Liver (tissue), 9 donors: Measurements from ENCODE around the gene CNP. TPM values are rescaled to one million over a fixed set of nuclear protein-coding genes. Genes with fewer than 3 reads are reported as not detected.

Source experiments
- DNase-seq: peaks from one replicate; pipeline ENCODE4 v3.0.0-alpha.2; 2017; ENCODE audit warnings: low spot score
- H3K27ac ChIP-seq, 2 donors: one replicate each; pipeline ENCODE4 v1.7.0; 2013; ENCODE audit warnings: inconsistent platforms in 2 of 2, low read length in 2 of 2, control low read depth in 1 of 2, low read depth in 1 of 2, mild to moderate bottlenecking in 1 of 2
- H3K27me3 ChIP-seq, 4 donors: one replicate each; pipeline versions ENCODE4 v1.6.1 to v1.7.0; 2013; ENCODE audit warnings: low read length in 3 of 4, inconsistent platforms in 1 of 4, mild to moderate bottlenecking in 1 of 4, moderate library complexity in 1 of 4; ENCODE audit not compliant: control insufficient read depth in 4 of 4, insufficient read depth in 4 of 4
- H3K36me3 ChIP-seq, 4 donors: one replicate each; pipeline versions ENCODE4 v1.6.1 to v1.7.0; 2013; ENCODE audit warnings: low read length in 3 of 4, mild to moderate bottlenecking in 3 of 4, low read depth in 1 of 4, moderate library complexity in 1 of 4; ENCODE audit not compliant: control insufficient read depth in 4 of 4, insufficient read depth in 3 of 4
- H3K4me1 ChIP-seq, 4 donors: one replicate each; pipeline versions ENCODE4 v1.6.1 to v1.7.0; 2013; ENCODE audit warnings: low read length in 3 of 4, mild to moderate bottlenecking in 3 of 4, moderate library complexity in 1 of 4; ENCODE audit not compliant: control insufficient read depth in 4 of 4, insufficient read depth in 4 of 4
- H3K4me3 ChIP-seq, 3 donors: one replicate each; pipeline versions ENCODE4 v1.6.1 to v1.7.0; 2013; ENCODE audit warnings: low read length in 3 of 3, control low read depth in 1 of 3, low read depth in 1 of 3, mild to moderate bottlenecking in 1 of 3
- H3K9ac ChIP-seq, 2 donors: one replicate each; pipeline ENCODE4 v1.7.0; 2013; ENCODE audit warnings: low read length in 2 of 2, mild to moderate bottlenecking in 2 of 2, moderate library complexity in 2 of 2, control low read depth in 1 of 2, low read depth in 1 of 2
- H3K9me3 ChIP-seq, 4 donors: one replicate each; pipeline versions ENCODE4 v1.6.1 to v1.7.0; 2013; ENCODE audit warnings: low read length in 3 of 4; ENCODE audit not compliant: control insufficient read depth in 4 of 4
- ATF3 ChIP-seq: IDR thresholded peaks from 2 replicates; pipeline ENCODE4 v1.6.1; 2016; ENCODE audit warnings: antibody characterized with exemption
- CTCF ChIP-seq: fragments of 150-350 bp; IDR thresholded peaks from 2 replicates; pipeline ENCODE4 v1.5.1; 2017; ENCODE audit warnings: improper control_type of control experiment, low read depth, low read length; ENCODE audit not compliant: missing input control
- FOXA1 ChIP-seq: IDR thresholded peaks from 2 replicates; pipeline ENCODE4 v1.6.1; 2016; ENCODE audit warnings: antibody characterized with exemption
- FOXA2 ChIP-seq: IDR thresholded peaks from 2 replicates; pipeline ENCODE4 v1.6.1; 2016; ENCODE audit warnings: antibody characterized with exemption
- GABPA ChIP-seq, 2 donors: IDR thresholded peaks in 1 of 2; conservative IDR thresholded peaks in 1 of 2; 2 replicates each; pipeline ENCODE4 v1.6.1; 2016; ENCODE audit warnings: antibody characterized with exemption in 2 of 2, mild to moderate bottlenecking in 1 of 2, moderate library complexity in 1 of 2
- HNF4A ChIP-seq, 2 donors: conservative IDR thresholded peaks; 2 replicates each; pipeline ENCODE4 v1.6.1; 2016; ENCODE audit warnings: antibody characterized with exemption in 2 of 2, mild to moderate bottlenecking in 2 of 2
- HNF4G ChIP-seq: IDR thresholded peaks from 2 replicates; pipeline ENCODE4 v1.6.1; 2016; ENCODE audit warnings: antibody characterized with exemption
- JUND ChIP-seq, 2 donors: IDR thresholded peaks; 2 replicates each; pipeline ENCODE4 v1.6.1; 2016; ENCODE audit warnings: antibody characterized with exemption in 2 of 2
- MAX ChIP-seq: IDR thresholded peaks from 2 replicates; pipeline ENCODE4 v1.6.1; 2016; ENCODE audit warnings: antibody characterized with exemption
- NR2F2 ChIP-seq: IDR thresholded peaks from 2 replicates; pipeline ENCODE4 v1.6.1; 2016; ENCODE audit warnings: antibody characterized with exemption
- RAD21 ChIP-seq, 2 donors: IDR thresholded peaks; 2 replicates each; pipeline ENCODE4 v1.6.1; 2016; ENCODE audit warnings: antibody characterized with exemption in 2 of 2, mild to moderate bottlenecking in 2 of 2
- REST ChIP-seq: IDR thresholded peaks from 2 replicates; pipeline ENCODE4 v1.6.1; 2016; ENCODE audit warnings: antibody characterized with exemption, mild to moderate bottlenecking
- RXRA ChIP-seq, 2 donors: IDR thresholded peaks; 2 replicates each; pipeline ENCODE4 v1.6.1; 2017 to 2018; ENCODE audit warnings: antibody characterized with exemption in 2 of 2, mild to moderate bottlenecking in 1 of 2
- SP1 ChIP-seq: IDR thresholded peaks from 2 replicates; pipeline ENCODE4 v1.6.1; 2018; ENCODE audit warnings: antibody characterized with exemption, mild to moderate bottlenecking
- TAF1 ChIP-seq: conservative IDR thresholded peaks from 2 replicates; pipeline ENCODE4 v1.6.1; 2016; ENCODE audit warnings: antibody characterized with exemption, mild to moderate bottlenecking
- YY1 ChIP-seq: IDR thresholded peaks from 2 replicates; pipeline ENCODE4 v1.6.1; 2016; ENCODE audit warnings: antibody characterized with exemption, mild to moderate bottlenecking
- ZBTB33 ChIP-seq: IDR thresholded peaks from 2 replicates; pipeline ENCODE4 v1.6.1; 2016; ENCODE audit warnings: antibody characterized with exemption
- WGBS: extraction: QIAGEN DNeasy Blood & Tissue Kit; methylation state at CpG from one replicate; pipeline ENCODE4 v1.1.7; 2013; 5-methylcytosine and 5-hydroxymethylcytosine counted together
- polyA plus RNA-seq, 2 donors: library from polyadenylated mRNA; stranded (reverse) in 1 of 2; unstranded in 1 of 2; fragments of 200-250 nt in 1 of 2; fragments of >200 nt in 1 of 2; fragmentation: Nextera tagmentation in 1 of 2; extraction: Ambion mirVana in 1 of 2; gene quantifications; one replicate each; pipeline versions ENCODE4 v1.2.1 to v1.2.3, GENCODE V29; 2013 to 2015
- total RNA-seq, 2 donors: library from RNA; depleted of rRNA; stranded (reverse); fragments of >200 nt; gene quantifications; one replicate each; pipeline ENCODE4 v1.2.3, GENCODE V29; 2014
- donor health status: healthy.
- donor health status: healthy.
- donor health status: healthy.
- donor health status: healthy.
- donor health status: healthy.

CNP gene
- total and polyA plus RNA-seq, 4 donors = 25.3 to 38.3 (median 30.2) TPM

- TF ChIP-seq ATF3 (peak; percentile 82), FOXA2 (no peak), HNF4A (conservative IDR thresholded peaks at IDR 0.05) (peak; percentile 76 to 78)
These were observed 46.6 kb upstream of the CNP start (continued) for GRCh38 chr17:41919840-41920579.

- H3K4me1 ChIP-seq = peaks cover 8 to 29% (median 19%) of the 10 kb centered on the region in 4 donors
- 96% methylated on average over 5 of the region's 5 CpGs for WGBS
These were observed 46.0 kb upstream of the CNP start for GRCh38 chr17:41920580-41920955.

GRCh38 chr17:41925991-41926590 is 40.5 kb upstream of the CNP start:
- Histone ChIP-seq H3K9ac (no peak overlapping the region), H3K4me3 (no peak overlapping the region), H3K4me1 (peaks cover 0 to 6% (median 1%) of the 10 kb centered on the region in 4 donors), H3K9me3 (no peaks in the 10 kb centered on the region), H3K27ac (no peak overlapping the region), H3K36me3 (no peaks in the 10 kb centered on the region), H3K27me3 (no peaks in the 10 kb centered on the region)
- TF ChIP-seq ATF3 (no peak), TAF1 (no peak), RXRA (IDR thresholded peaks at IDR 0.05) (no peak), HNF4A (conservative IDR thresholded peaks at IDR 0.05) (no peak), REST (no peak), RAD21 (IDR thresholded peaks at IDR 0.05) (no peak), HNF4G (no peak), NR2F2 (no peak), MAX (no peak), JUND (IDR thresholded peaks at IDR 0.05) (no peak), FOXA1 (no peak), FOXA2 (no peak), SP1 (no peak), ZBTB33 (no peak), GABPA (IDR thresholded peaks at IDR 0.05 in 1 of 2, conservative IDR thresholded peaks at IDR 0.05 in 1 of 2) (no peak), YY1 (no peak)
- 56% methylated on average over 7 of the region's 7 CpGs for WGBS
- DNase-seq = no peak

More at GRCh38 chr17:41920580-41920955, 46.0 kb upstream of the CNP start:
- TF ChIP-seq MAX = no peak
- no peak for TF ChIP-seq CTCF
- no peak for TF ChIP-seq GABPA (IDR thresholded peaks at IDR 0.05 in 1 of 2, conservative IDR thresholded peaks at IDR 0.05 in 1 of 2)
- TF ChIP-seq HNF4A (conservative IDR thresholded peaks at IDR 0.05) = no peak
- H3K27ac ChIP-seq = peak overlapping the region; percentile 85 to 96
- no peak for DNase-seq
- H3K9me3 ChIP-seq = no peaks in the 10 kb centered on the region
- H3K36me3 ChIP-seq = no peaks in the 10 kb centered on the region
- H3K4me3 ChIP-seq = no peak overlapping the region
- no peaks in the 10 kb centered on the region for H3K27me3 ChIP-seq
- H3K9ac ChIP-seq = no peak overlapping the region
